Thyroid gland (tissue), 4 donors: ENCODE results near the gene CELSR3.

ENCODE experiments used
- CTCF ChIP-seq, 6 experiments: fragments of 200-600 bp in 3 of 6; fragments of 450-650 bp in 3 of 6; sonication (generic) in 3 of 6; IDR thresholded peaks; one replicate each; pipeline ENCODE4 v1.5.1; 2016 to 2019; ENCODE audit warnings: antibody characterized with exemption in 6 of 6, mild to moderate bottlenecking in 2 of 6, inconsistent platforms in 1 of 6, moderate library complexity in 1 of 6
- POLR2A ChIP-seq, 2 donors: fragments of 450-650 bp; IDR thresholded peaks; one replicate each; pipeline ENCODE4 v1.6.1; 2017; ENCODE audit warnings: antibody characterized with exemption in 2 of 2, mild to moderate bottlenecking in 2 of 2, moderate library complexity in 1 of 2

DNA sequence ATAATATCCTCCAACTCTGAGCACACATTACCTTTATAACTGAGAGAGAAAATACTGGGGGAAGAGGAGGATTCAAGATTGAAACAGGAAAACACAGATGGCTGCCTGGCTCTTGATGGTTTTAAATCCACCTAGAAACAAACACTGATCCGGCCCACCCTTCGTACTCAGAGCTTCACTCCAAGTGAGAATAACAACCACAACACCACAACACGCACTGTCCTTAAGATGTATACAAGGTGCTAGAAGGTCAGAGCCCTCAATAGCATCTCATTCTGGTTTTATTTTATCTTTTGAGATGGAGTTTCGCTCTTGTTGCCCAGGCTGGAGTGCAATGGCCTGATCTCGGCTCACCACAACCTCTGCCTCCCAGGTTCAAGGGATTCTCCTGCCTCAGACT is 44.5 kb upstream of the CELSR3 start:
- TF ChIP-seq CTCF (IDR thresholded peaks at IDR 0.05) (no peak), POLR2A (IDR thresholded peaks at IDR 0.05) (no peak)
